CD4-positive, alpha-beta memory T cell (primary cell): ENCODE results near the gene CHCHD3. TPM values are rescaled to one million over a fixed set of nuclear protein-coding genes. Genes with fewer than 3 reads are reported as not detected.
A peak's percentile ranks its signal among the peaks of the same experiment; 100 is the strongest.

Experiments
- CTCF ChIA-PET: fragments of 350-600 bp; sonication (Branson Sonifier 250); formaldehyde crosslinking; loops from one replicate; lab custom pipeline; 2021; ENCODE audit warnings: inconsistent platforms; ENCODE audit not compliant: partially characterized antibody; lab: Charles Lee
- POLR2A ChIA-PET: fragments of 350-600 bp; sonication (Branson Sonifier 250); formaldehyde crosslinking; loops from one replicate; lab custom pipeline; 2021; ENCODE audit not compliant: partially characterized antibody; lab: Charles Lee
- DNase-seq, 5 donors: peaks; one replicate each; pipeline versions ENCODE4 v3.0.0 to v3.0.0-alpha.2; 2020 to 2022; ENCODE audit warnings: mixed read lengths in 1 of 5
- H3K27ac ChIP-seq: one replicate; pipeline ENCODE4 v1.7.0; 2013; ENCODE audit warnings: low read depth, low read length
- H3K27me3 ChIP-seq: 2 replicates; pipeline ENCODE4 v1.7.0; 2013; ENCODE audit warnings: mild to moderate bottlenecking, low read length, moderate library complexity; ENCODE audit not compliant: insufficient read depth
- H3K36me3 ChIP-seq: 2 replicates; pipeline ENCODE4 v1.7.0; 2013; ENCODE audit warnings: mild to moderate bottlenecking, low read length, moderate library complexity; ENCODE audit not compliant: insufficient read depth
- H3K4me1 ChIP-seq: 2 replicates; pipeline ENCODE4 v1.7.0; 2013; ENCODE audit warnings: mild to moderate bottlenecking, low read length, moderate library complexity; ENCODE audit not compliant: insufficient read depth
- H3K4me3 ChIP-seq, 2 donors: one replicate each; pipeline ENCODE4 v1.7.0; 2013; ENCODE audit warnings: low read length in 2 of 2, mild to moderate bottlenecking in 1 of 2
- H3K9me3 ChIP-seq, 2 donors: one replicate each; pipeline ENCODE4 v1.7.0; 2013; ENCODE audit warnings: low read length in 2 of 2, control low read depth in 1 of 2; ENCODE audit not compliant: control insufficient read depth in 1 of 2
- H3K27ac Mint-ChIP-seq, 7 donors: one replicate each; pipeline ENCODE4 v1.8.0; 2020 to 2021; ENCODE audit warnings: mixed read lengths in 7 of 7, mild to moderate bottlenecking in 6 of 7, inconsistent platforms in 3 of 7, moderate library complexity in 3 of 7
- H3K27me3 Mint-ChIP-seq, 2 donors: one replicate each; pipeline ENCODE4 v1.8.0; 2020 to 2021; ENCODE audit warnings: mixed read lengths in 2 of 2
- H3K36me3 Mint-ChIP-seq, 2 donors: one replicate each; pipeline ENCODE4 v1.8.0; 2020 to 2021; ENCODE audit warnings: mixed read lengths in 2 of 2, inconsistent platforms in 1 of 2, mild to moderate bottlenecking in 1 of 2
- H3K4me1 Mint-ChIP-seq, 4 donors: one replicate each; pipeline ENCODE4 v1.8.0; 2020 to 2021; ENCODE audit warnings: mixed read lengths in 4 of 4, mild to moderate bottlenecking in 1 of 4
- H3K4me3 Mint-ChIP-seq, 8 donors: one replicate each; pipeline ENCODE4 v1.8.0; 2020 to 2021; ENCODE audit warnings: mixed read lengths in 8 of 8, mild to moderate bottlenecking in 7 of 8, moderate library complexity in 6 of 8, inconsistent platforms in 3 of 8
- H3K9me3 Mint-ChIP-seq, 8 donors: one replicate each; pipeline ENCODE4 v1.8.0; 2020 to 2021; ENCODE audit warnings: mixed read lengths in 8 of 8, mild to moderate bottlenecking in 5 of 8, inconsistent platforms in 3 of 8, moderate library complexity in 1 of 8
- intact Hi-C: fragments of 100-400 bp; cut with micrococcal nuclease; formaldehyde crosslinking; loops from one replicate; pipeline ENCODE4 v1.15.1; 2023
- polyA plus RNA-seq, 2 donors: library from polyadenylated mRNA; unstranded; fragments of 300-500 nt; fragmentation: Illumina TruSeq; gene quantifications; one replicate each; pipeline ENCODE4 v1.2.3, GENCODE V29; 2021
- total RNA-seq, 2 experiments: library from RNA; stranded (reverse); gene quantifications; one replicate each; pipeline ENCODE4 v1.2.3, GENCODE V29; 2021

The CHCHD3 gene
- total and polyA plus RNA-seq, 4 experiments from 2014 or later = 25.2 to 77.3 (median 35.6) TPM

DNA sequence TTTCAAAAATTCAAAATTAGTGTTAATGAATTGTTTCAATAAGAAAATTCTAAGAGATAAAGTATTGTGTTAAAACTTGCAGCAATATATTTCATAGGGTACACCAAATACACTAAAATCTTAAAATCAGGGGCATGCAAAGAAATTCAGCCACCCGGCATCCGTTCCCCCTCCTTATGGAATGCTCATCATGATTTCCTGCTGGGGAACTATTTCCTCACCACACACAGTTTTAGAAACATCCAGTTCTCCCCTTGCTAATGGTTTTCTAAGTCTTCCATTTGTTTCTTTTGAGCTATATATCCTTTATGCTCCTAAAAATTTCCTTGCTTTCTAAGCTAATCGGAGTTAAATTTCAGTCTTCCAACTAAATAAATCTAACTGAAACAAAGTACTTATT, 60.7 kb downstream of the CHCHD3 start:
- ChIA-PET CTCF (no interaction called here), POLR2A (no interaction called here)
- Mint-ChIP-seq H3K27ac (peak overlapping the region in 1 of 7 donors; percentile 14), H3K4me1 (peaks cover 5 to 12% (median 6%) of the 10 kb centered on the region in 4 donors), H3K4me3 (no peak overlapping the region), H3K27me3 (no peaks in the 10 kb centered on the region), H3K36me3 (peaks cover 25 to 28% of the 10 kb centered on the region in 2 donors), H3K9me3 (no peaks in the 10 kb centered on the region)
- no peaks in the 10 kb centered on the region for H3K4me1 ChIP-seq
- no peak overlapping the region for H3K4me3 ChIP-seq
- H3K27ac ChIP-seq = no peak overlapping the region
- H3K36me3 ChIP-seq = no peaks in the 10 kb centered on the region
- no peaks in the 10 kb centered on the region for H3K9me3 ChIP-seq
- H3K27me3 ChIP-seq = no peaks in the 10 kb centered on the region
- intact Hi-C loops = no loop called here
- no peak for DNase-seq

DNA sequence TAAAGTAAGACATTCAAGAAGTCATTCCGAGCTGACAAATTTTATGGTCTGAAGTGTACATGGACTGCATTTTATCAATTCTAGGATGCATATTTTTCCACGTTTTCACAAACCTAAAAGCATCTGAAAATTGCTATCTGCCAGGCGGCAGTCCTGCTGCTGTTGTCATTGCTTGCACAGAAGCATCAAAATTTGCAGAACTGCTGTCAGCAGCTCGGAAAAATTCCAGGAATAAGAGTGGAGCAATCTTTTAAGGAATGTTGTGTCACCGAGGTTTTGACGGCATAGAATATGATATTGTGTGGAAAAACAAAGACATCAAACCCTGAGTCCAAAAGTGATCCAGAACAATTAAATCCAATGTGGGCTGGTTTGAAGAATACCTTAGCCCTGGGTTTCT, 61.4 kb downstream of the CHCHD3 start:
- Mint-ChIP-seq H3K4me1 (peaks cover 5 to 15% (median 6%) of the 10 kb centered on the region in 4 donors), H3K36me3 (peaks cover 29 to 31% of the 10 kb centered on the region in 2 donors)

DNA sequence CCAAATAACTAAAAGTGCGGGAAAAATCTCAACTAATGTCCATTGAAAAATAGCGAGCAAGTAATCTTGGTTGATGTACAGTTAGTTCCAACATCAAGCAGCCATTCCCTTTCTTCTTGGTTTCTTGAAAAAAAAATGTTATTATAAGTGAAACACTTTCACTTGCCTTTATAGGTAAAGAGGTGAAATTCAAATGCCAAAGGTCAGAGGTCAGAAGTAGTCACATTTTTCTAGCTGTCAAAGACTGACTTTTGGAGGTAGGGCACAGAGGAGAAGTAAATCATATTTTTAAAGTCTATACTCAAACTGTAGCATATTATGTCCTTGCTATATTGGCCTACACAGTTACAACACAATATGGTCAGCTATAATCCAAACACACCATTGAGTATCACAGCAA, 62.3 kb downstream of the CHCHD3 start:
- no peaks in the 10 kb centered on the region for H3K9me3 Mint-ChIP-seq
- ChIA-PET CTCF (no interaction called here), POLR2A (no interaction called here)
- H3K27ac Mint-ChIP-seq = peak overlapping the region in 1 of 7 donors; percentile 64
- H3K36me3 Mint-ChIP-seq = peaks cover 32 to 34% of the 10 kb centered on the region in 2 donors
- Histone ChIP-seq H3K27ac (no peak overlapping the region), H3K4me1 (no peaks in the 10 kb centered on the region), H3K27me3 (no peaks in the 10 kb centered on the region), H3K9me3 (no peaks in the 10 kb centered on the region), H3K36me3 (no peaks in the 10 kb centered on the region), H3K4me3 (no peak overlapping the region)
- intact Hi-C loops = no loop called here
- DNase-seq = no peak
- H3K4me3 Mint-ChIP-seq = no peak overlapping the region
- no peaks in the 10 kb centered on the region for H3K27me3 Mint-ChIP-seq
- peaks cover 4 to 15% (median 5%) of the 10 kb centered on the region in 4 donors for H3K4me1 Mint-ChIP-seq

More for the DNA sequence above, 61.4 kb downstream of the CHCHD3 start:
- ChIA-PET POLR2A (no interaction called here), CTCF (no interaction called here)
- no peak overlapping the region for H3K4me3 Mint-ChIP-seq
- no peak for DNase-seq
- Histone ChIP-seq H3K36me3 (no peaks in the 10 kb centered on the region), H3K27ac (no peak overlapping the region), H3K9me3 (no peaks in the 10 kb centered on the region), H3K4me1 (no peaks in the 10 kb centered on the region), H3K4me3 (no peak overlapping the region), H3K27me3 (no peaks in the 10 kb centered on the region)
- no peak overlapping the region for H3K27ac Mint-ChIP-seq
- no peaks in the 10 kb centered on the region for H3K9me3 Mint-ChIP-seq
- intact Hi-C loops = no loop called here
- H3K27me3 Mint-ChIP-seq = no peaks in the 10 kb centered on the region

DNA sequence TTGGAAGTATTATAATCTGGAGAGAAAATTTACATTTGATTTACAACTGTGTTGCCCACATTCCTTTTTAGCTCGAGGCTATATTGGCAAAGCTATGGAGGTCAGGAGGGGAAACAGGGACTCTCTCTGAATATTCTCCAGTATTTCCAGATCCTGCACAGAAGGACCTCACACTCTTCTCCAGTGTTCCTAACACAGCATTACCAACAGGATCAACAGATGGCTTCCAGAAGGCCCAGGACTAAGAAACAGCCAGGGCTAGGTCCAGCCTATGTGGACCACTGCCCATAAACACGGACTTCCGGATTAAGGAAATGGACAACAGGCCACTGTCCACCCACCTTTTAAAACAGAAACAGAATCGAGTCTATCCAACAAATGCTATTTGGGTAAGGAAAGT, 65.3 kb downstream of the CHCHD3 start:
- H3K27ac ChIP-seq = no peak overlapping the region
- intact Hi-C loops = no loop called here
- H3K4me3 ChIP-seq = no peak overlapping the region
- Mint-ChIP-seq H3K27ac (no peak overlapping the region), H3K36me3 (peaks cover 20 to 29% of the 10 kb centered on the region in 2 donors), H3K9me3 (no peaks in the 10 kb centered on the region), H3K4me1 (peaks cover 3 to 15% (median 5%) of the 10 kb centered on the region in 4 donors), H3K4me3 (no peak overlapping the region), H3K27me3 (no peaks in the 10 kb centered on the region)
- H3K36me3 ChIP-seq = no peaks in the 10 kb centered on the region
- H3K9me3 ChIP-seq = no peaks in the 10 kb centered on the region
- ChIA-PET POLR2A (no interaction called here), CTCF (interaction anchor here (1.5 kb wide), 1 partner anchor 14 kb away, joined by 3 read pairs; no protein-coding TSS in a partner anchor)
- no peaks in the 10 kb centered on the region for H3K4me1 ChIP-seq
- DNase-seq = no peak
- H3K27me3 ChIP-seq = no peaks in the 10 kb centered on the region

DNA sequence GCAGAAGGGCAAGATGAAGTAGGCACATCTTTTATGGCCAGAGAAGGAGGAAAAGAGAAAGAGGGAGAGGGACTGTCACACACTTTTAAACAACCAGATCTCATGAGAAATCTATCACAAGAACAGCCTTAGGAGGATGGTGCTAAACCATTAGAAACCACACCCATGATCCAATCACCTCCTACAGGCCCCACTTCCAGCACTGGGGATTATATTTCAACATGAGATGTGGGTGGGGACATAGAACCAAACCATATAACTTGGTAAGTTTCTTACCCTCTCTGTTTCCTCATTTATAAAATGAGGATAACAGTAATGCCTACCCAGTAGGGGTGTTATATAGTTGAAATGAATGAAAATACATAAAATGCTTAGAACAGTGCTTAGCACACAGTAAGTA, 66.0 kb downstream of the CHCHD3 start:
- no peak for DNase-seq
- intact Hi-C loops = no loop called here
- no peaks in the 10 kb centered on the region for H3K36me3 ChIP-seq
- no peak overlapping the region for H3K27ac Mint-ChIP-seq
- ChIA-PET POLR2A (no interaction called here), CTCF (no interaction called here)
- no peaks in the 10 kb centered on the region for H3K27me3 ChIP-seq
- H3K27me3 Mint-ChIP-seq = no peaks in the 10 kb centered on the region
- no peaks in the 10 kb centered on the region for H3K9me3 ChIP-seq
- H3K4me1 ChIP-seq = no peaks in the 10 kb centered on the region
- peaks cover 14 to 27% of the 10 kb centered on the region in 2 donors for H3K36me3 Mint-ChIP-seq
- no peaks in the 10 kb centered on the region for H3K9me3 Mint-ChIP-seq
- no peak overlapping the region for H3K27ac ChIP-seq
- no peak overlapping the region for H3K4me3 Mint-ChIP-seq
- no peak overlapping the region for H3K4me3 ChIP-seq
- H3K4me1 Mint-ChIP-seq = peaks cover 3 to 21% (median 6%) of the 10 kb centered on the region in 4 donors

DNA sequence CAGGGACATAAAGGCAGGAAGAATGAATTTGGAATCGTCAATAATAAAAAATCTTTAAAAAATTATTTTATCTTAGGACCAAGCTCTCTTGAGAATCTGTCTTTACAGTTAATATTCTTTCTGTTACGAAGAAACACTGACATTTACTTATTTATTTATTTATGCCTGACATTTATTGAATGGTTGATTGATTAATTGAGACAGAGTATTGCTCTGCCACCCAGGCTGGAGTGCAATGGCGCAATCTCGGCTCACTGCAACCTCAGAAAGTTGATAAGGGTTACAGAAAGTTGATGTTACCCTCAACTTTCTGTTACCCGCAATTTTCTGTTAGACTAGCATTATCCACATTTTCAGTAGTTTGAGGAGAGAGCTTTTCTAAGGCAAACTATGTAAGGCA, 70.1 kb downstream of the CHCHD3 start:
- no peak overlapping the region for H3K27ac ChIP-seq
- no peak overlapping the region for H3K4me3 ChIP-seq
- H3K27me3 Mint-ChIP-seq = no peaks in the 10 kb centered on the region
- DNase-seq = no peak
- H3K9me3 Mint-ChIP-seq = peaks cover 2 to 14% (median 6%) of the 10 kb centered on the region in 8 donors
- peaks cover 5 to 22% (median 7%) of the 10 kb centered on the region in 4 donors for H3K4me1 Mint-ChIP-seq
- no peak overlapping the region for H3K4me3 Mint-ChIP-seq
- peaks cover 18 to 47% of the 10 kb centered on the region in 2 donors for H3K36me3 Mint-ChIP-seq
- CTCF ChIA-PET = no interaction called here
- H3K27me3 ChIP-seq = no peaks in the 10 kb centered on the region
- intact Hi-C loops = no loop called here
- POLR2A ChIA-PET = no interaction called here
- H3K4me1 ChIP-seq = no peaks in the 10 kb centered on the region
- H3K27ac Mint-ChIP-seq = peak overlapping the region in 1 of 7 donors; percentile 9
- H3K9me3 ChIP-seq = no peaks in the 10 kb centered on the region
- H3K36me3 ChIP-seq = no peaks in the 10 kb centered on the region

DNA sequence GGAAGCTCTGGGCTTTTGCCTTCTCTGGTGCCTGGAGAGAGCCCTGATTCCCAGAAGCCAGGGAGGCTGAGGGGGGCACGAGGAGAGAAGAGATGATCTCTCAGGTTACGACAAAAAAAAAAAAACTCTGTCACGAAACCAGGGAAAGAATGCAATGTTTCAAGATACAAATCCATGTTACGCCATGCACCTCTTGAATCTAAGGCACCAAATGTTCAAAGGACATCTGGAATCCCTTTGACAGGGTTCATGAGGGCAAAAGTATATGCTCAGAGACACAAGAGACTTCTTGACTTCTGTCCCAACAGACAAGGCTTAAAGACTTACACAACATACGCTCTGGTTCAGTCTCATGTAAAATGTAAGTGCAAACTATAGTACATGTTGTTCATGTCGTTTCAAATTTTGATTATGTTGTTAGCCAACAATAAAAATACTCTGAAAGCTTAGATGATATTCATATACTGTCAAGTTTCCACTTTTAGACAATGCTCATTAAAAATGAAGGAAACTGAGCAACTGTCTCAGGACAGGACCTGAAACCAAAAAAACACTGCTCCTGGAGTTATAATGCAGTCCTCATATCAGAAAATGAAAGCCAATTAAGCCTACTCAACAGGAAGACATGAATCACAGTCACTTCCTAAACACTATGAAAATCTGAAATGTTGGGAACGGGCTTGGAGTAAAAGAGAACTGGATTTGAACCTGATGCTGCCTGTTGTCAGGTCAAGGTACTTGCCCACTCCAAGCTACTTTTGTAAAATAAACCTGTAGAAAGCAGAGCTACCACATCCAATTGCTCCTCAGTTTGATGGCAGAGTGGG, 72.3 kb downstream of the CHCHD3 start:
- Histone ChIP-seq H3K9me3 (no peaks in the 10 kb centered on the region), H3K36me3 (no peaks in the 10 kb centered on the region), H3K4me1 (no peaks in the 10 kb centered on the region), H3K27ac (no peak overlapping the region), H3K4me3 (no peak overlapping the region), H3K27me3 (no peaks in the 10 kb centered on the region)
- H3K27ac Mint-ChIP-seq = no peak overlapping the region
- peaks cover 2 to 21% (median 6%) of the 10 kb centered on the region in 8 donors for H3K9me3 Mint-ChIP-seq
- ChIA-PET POLR2A (no interaction called here), CTCF (no interaction called here)
- H3K4me3 Mint-ChIP-seq = peak overlapping the region in 1 of 8 donors; percentile 4
- peaks cover 16 to 46% of the 10 kb centered on the region in 2 donors for H3K36me3 Mint-ChIP-seq
- H3K27me3 Mint-ChIP-seq = no peaks in the 10 kb centered on the region
- H3K4me1 Mint-ChIP-seq = peaks cover 4 to 18% (median 7%) of the 10 kb centered on the region in 4 donors
- no peak for DNase-seq
- intact Hi-C loops = no loop called here
